Heart left ventricle (tissue), 13 donors: ENCODE measurements around the gene PACS1.

Experiments
- CTCF ChIP-seq, 12 donors: fragments of 200-600 bp; sonication (generic) in 4 of 12; IDR thresholded peaks; one replicate each; pipeline versions ENCODE4 v1.5.0 to v1.8.0; 2018 to 2022; ENCODE audit warnings: antibody characterized with exemption in 12 of 12, mild to moderate bottlenecking in 5 of 12
- POLR2A ChIP-seq, 2 donors: fragments of 450-650 bp; IDR thresholded peaks; one replicate each; pipeline ENCODE4 v1.6.1; 2017; ENCODE audit warnings: antibody characterized with exemption in 2 of 2, mild to moderate bottlenecking in 2 of 2, moderate library complexity in 2 of 2
- donor health status: ischemic (EF 13 %, LVEDD 7.1; RV severe dilation, severe dysfunction).
- donor health status: DM: no; HTN: yes; CAD: no.
- donor health status: DM: no; HTN: no; CAD: no.
- donor health status: ischemic (EF 25% LVEDD 6.9; RV normal size, moderate dysfunction).
- donor health status: ischemic (EF 25% LVEDD 5.7; RV mildly dilated, moderate dysfunction).
- donor health status: ischemic (EF 35%, LVEDD 5.7; RV mildly dilated, moderate dysfunction).
- donor health status: nonischemic (EF 11% LVEDD 7.7; RV severe dilation, severe dysfunction).
- donor health status: DM: yes; HTN: yes; CAD: no.
- donor health status: PGD.
- donor health status: ischemic (EF 29% LVEDD 5.4; RV normal size, mild dysfunction).
- donor health status: nonischemic (EF 23%, LVEDD 6.1; RV moderate dilation, normal function).

- TF ChIP-seq CTCF (IDR thresholded peaks at IDR 0.05) (no peak), POLR2A (IDR thresholded peaks at IDR 0.05) (no peak)
Measured at GRCh38 chr11:66111158-66111557, 41.1 kb downstream of the PACS1 start.
